HEK293 (cell line): ENCODE data around the gene ADM.

Experiments used
- CTCF ChIA-PET: fragments of 350-600 bp; formaldehyde crosslinking; extraction: SDS; loops from one replicate; lab custom pipeline; 2021; ENCODE audit warnings: antibody characterized with exemption; lab: Yijun Ruan, JAX
- POLR2A ChIA-PET: fragments of 300-600 bp; formaldehyde crosslinking; extraction: SDS; loops from one replicate; lab custom pipeline; 2020; ENCODE audit warnings: antibody characterized with exemption, inconsistent platforms; lab: Yijun Ruan, JAX
- H3K27ac ChIP-seq: fragments of 200-500 bp; sonication (Bioruptor generic); 2 replicates; pipeline ENCODE4 v1.5.1; 2014; ENCODE audit warnings: low read depth, low read length, control low read depth, inconsistent platforms; ENCODE audit errors: extremely low read depth
- H3K36me3 ChIP-seq, 2 experiments: fragments of 200-500 bp in 1 of 2; sonication (Bioruptor generic) in 1 of 2; 1 replicate in 1 of 2; 2 replicates in 1 of 2; pipeline ENCODE4 v1.5.1; 2014 to 2017; ENCODE audit warnings: inconsistent platforms in 2 of 2, low read length in 2 of 2; ENCODE audit not compliant: control insufficient read depth in 2 of 2, insufficient read depth in 1 of 2
- H3K4me1 ChIP-seq: fragments of 200-500 bp; sonication (Bioruptor generic); 2 replicates; pipeline ENCODE4 v1.5.1; 2014; ENCODE audit warnings: mild to moderate bottlenecking, low read length, inconsistent platforms; ENCODE audit not compliant: control insufficient read depth, insufficient read depth
- H3K4me3 ChIP-seq: 2 replicates; pipeline ENCODE4 v1.5.1; 2011; ENCODE audit warnings: low read depth, mild to moderate bottlenecking, control low read depth, low read length, moderate library complexity
- H3K9me3 ChIP-seq: fragments of 200-500 bp; sonication (Bioruptor generic); 2 replicates; pipeline ENCODE4 v1.5.1; 2014; ENCODE audit warnings: low read depth, low read length, inconsistent platforms; ENCODE audit not compliant: control insufficient read depth, insufficient read depth
- IKZF3 ChIP-seq: fragments of 450-650 bp; IDR thresholded peaks from 2 replicates; pipeline ENCODE4 v1.5.0; 2018; ENCODE audit warnings: missing biosample characterization, mild to moderate bottlenecking, missing genetic modification characterization, moderate library complexity
- TCF7L2 ChIP-seq: IDR thresholded peaks from 2 replicates; pipeline ENCODE4 v1.6.1; 2011; ENCODE audit warnings: low read depth, mild to moderate bottlenecking, inconsistent platforms, low read length, moderate library complexity, borderline replicate concordance
- ZBTB21 ChIP-seq: fragments of 450-650 bp; formaldehyde crosslinking; IDR thresholded peaks from 2 replicates; pipeline ENCODE4 v1.5.1; 2017; ENCODE audit warnings: missing biosample characterization, missing genetic modification characterization
- ZBTB6 ChIP-seq: fragments of 450-650 bp; formaldehyde crosslinking; IDR thresholded peaks from 2 replicates; pipeline ENCODE4 v1.5.1; 2017; ENCODE audit warnings: missing biosample characterization, missing genetic modification characterization
- ZFP41 ChIP-seq: fragments of 450-650 bp; formaldehyde crosslinking; IDR thresholded peaks from 2 replicates; pipeline ENCODE4 v1.5.1; 2016; ENCODE audit warnings: missing biosample characterization, missing genetic modification characterization, borderline replicate concordance
- ZNF112 ChIP-seq: fragments of 450-650 bp; formaldehyde crosslinking; IDR thresholded peaks from 2 replicates; pipeline ENCODE4 v1.5.0; 2017; ENCODE audit warnings: missing biosample characterization, missing genetic modification characterization
- ZNF146 ChIP-seq: fragments of 450-650 bp; formaldehyde crosslinking; IDR thresholded peaks from 2 replicates; pipeline ENCODE4 v1.5.1; 2016; ENCODE audit warnings: missing biosample characterization, missing genetic modification characterization
- ZNF174 ChIP-seq: fragments of 450-650 bp; formaldehyde crosslinking; IDR thresholded peaks from 2 replicates; pipeline ENCODE4 v1.5.0; 2017; ENCODE audit warnings: missing biosample characterization, mild to moderate bottlenecking, missing genetic modification characterization
- ZNF335 ChIP-seq: fragments of 450-650 bp; formaldehyde crosslinking; conservative IDR thresholded peaks from 2 replicates; pipeline ENCODE4 v1.5.1; 2016; ENCODE audit warnings: missing biosample characterization, missing genetic modification characterization
- ZNF354C ChIP-seq: fragments of 450-650 bp; formaldehyde crosslinking; IDR thresholded peaks from 2 replicates; pipeline ENCODE4 v1.5.1; 2016; ENCODE audit warnings: missing biosample characterization, missing genetic modification characterization, low read depth, borderline replicate concordance
- ZNF366 ChIP-seq: fragments of 450-650 bp; formaldehyde crosslinking; conservative IDR thresholded peaks from 2 replicates; pipeline ENCODE4 v1.5.1; 2016; ENCODE audit warnings: missing biosample characterization, missing genetic modification characterization
- ZNF398 ChIP-seq: fragments of 450-650 bp; formaldehyde crosslinking; IDR thresholded peaks from 2 replicates; pipeline ENCODE4 v1.5.1; 2017; ENCODE audit warnings: missing biosample characterization, missing genetic modification characterization
- ZNF433 ChIP-seq: fragments of 450-650 bp; formaldehyde crosslinking; IDR thresholded peaks from 2 replicates; pipeline ENCODE4 v1.5.1; 2016; ENCODE audit warnings: missing biosample characterization, missing genetic modification characterization, low read depth
- ZNF610 ChIP-seq: fragments of 450-650 bp; formaldehyde crosslinking; IDR thresholded peaks from 2 replicates; pipeline ENCODE4 v1.5.1; 2016; ENCODE audit warnings: missing biosample characterization, missing genetic modification characterization, borderline replicate concordance
- ZNF658 ChIP-seq: fragments of 450-650 bp; formaldehyde crosslinking; IDR thresholded peaks from 2 replicates; pipeline ENCODE4; 2016; ENCODE audit warnings: missing biosample characterization, missing genetic modification characterization
- ZNF664 ChIP-seq: fragments of 450-650 bp; formaldehyde crosslinking; IDR thresholded peaks from 2 replicates; pipeline ENCODE4 v1.5.1; 2016; ENCODE audit warnings: missing biosample characterization, missing genetic modification characterization
- ZNF777 ChIP-seq: fragments of 450-650 bp; formaldehyde crosslinking; IDR thresholded peaks from 2 replicates; pipeline ENCODE4 v1.5.1; 2017; ENCODE audit warnings: missing biosample characterization, missing genetic modification characterization, borderline replicate concordance
- ZNF830 ChIP-seq: fragments of 450-650 bp; IDR thresholded peaks from 2 replicates; pipeline ENCODE4 v1.5.0; 2018; ENCODE audit warnings: missing biosample characterization, missing genetic modification characterization, low read depth, mild to moderate bottlenecking, moderate library complexity
- TF ChIP-seq, protein P1 (sequence below): fragments of 450-650 bp; formaldehyde crosslinking; IDR thresholded peaks from 2 replicates; pipeline ENCODE4 v1.5.1; 2017; ENCODE audit warnings: missing biosample characterization, missing genetic modification characterization
- TF ChIP-seq, protein P2 (sequence below): fragments of 450-650 bp; formaldehyde crosslinking; IDR thresholded peaks from 2 replicates; pipeline ENCODE4 v1.5.1; 2016; ENCODE audit warnings: missing biosample characterization, missing genetic modification characterization

ADM gene

GRCh38 chr11:10350334-10350733, 45.5 kb downstream of the ADM start:
- TF ChIP-seq ZNF658 (tag by site-specific recombination): no peak
- TF ChIP-seq ZNF174 (tag by site-specific recombination): no peak
- no peak for TF ChIP-seq ZFP41 (tag by site-specific recombination)
- no peak for TF ChIP-seq ZNF433 (tag by site-specific recombination)
- TF ChIP-seq, protein P1, sequence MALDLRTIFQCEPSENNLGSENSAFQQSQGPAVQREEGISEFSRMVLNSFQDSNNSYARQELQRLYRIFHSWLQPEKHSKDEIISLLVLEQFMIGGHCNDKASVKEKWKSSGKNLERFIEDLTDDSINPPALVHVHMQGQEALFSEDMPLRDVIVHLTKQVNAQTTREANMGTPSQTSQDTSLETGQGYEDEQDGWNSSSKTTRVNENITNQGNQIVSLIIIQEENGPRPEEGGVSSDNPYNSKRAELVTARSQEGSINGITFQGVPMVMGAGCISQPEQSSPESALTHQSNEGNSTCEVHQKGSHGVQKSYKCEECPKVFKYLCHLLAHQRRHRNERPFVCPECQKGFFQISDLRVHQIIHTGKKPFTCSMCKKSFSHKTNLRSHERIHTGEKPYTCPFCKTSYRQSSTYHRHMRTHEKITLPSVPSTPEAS: no peak
- TF ChIP-seq ZNF146 (tag by site-specific recombination): no peak
- TF ChIP-seq ZNF366 (tag by site-specific recombination): no peak
- TF ChIP-seq ZBTB21 (tag by site-specific recombination): no peak
- no peaks in the 10 kb centered on the region for H3K4me1 ChIP-seq
- POLR2A ChIA-PET: interaction anchor here (2.1 kb wide), 1 partner anchor 45 kb away, joined by 8 read pairs; the partner anchor contains the start of gene ADM

GRCh38 chr11:10351435-10351764, 46.5 kb downstream of the ADM start:
- no peaks in the 10 kb centered on the region for H3K36me3 ChIP-seq
- no peak for TF ChIP-seq TCF7L2
- TF ChIP-seq ZNF610 (tag by site-specific recombination): no peak
- no peak for TF ChIP-seq ZNF398 (tag by site-specific recombination)
- TF ChIP-seq ZBTB6 (tag by site-specific recombination): no peak
- no peak for TF ChIP-seq ZNF354C
- H3K4me1 ChIP-seq: no peaks in the 10 kb centered on the region
- CTCF ChIA-PET: interaction anchor here (0.8 to 2.1 kb wide), 3 partner anchors 15 to 54 kb away, joined by 3 to 20 read pairs (median 3); no protein-coding TSS in a partner anchor
- POLR2A ChIA-PET: interaction anchor here (0.8 to 2.1 kb wide), 3 partner anchors 44 to 91 kb away, joined by 3 to 8 read pairs (median 3); partner anchors contain the start of gene ADM
- no peak overlapping the region for H3K27ac ChIP-seq
- no peaks in the 10 kb centered on the region for H3K9me3 ChIP-seq
- H3K4me3 ChIP-seq: no peak overlapping the region

More at GRCh38 chr11:10350334-10350733, 45.5 kb downstream of the ADM start:
- H3K4me3 ChIP-seq: no peak overlapping the region
- H3K27ac ChIP-seq: no peak overlapping the region
- CTCF ChIA-PET: interaction anchor here (0.6 to 1.6 kb wide), 7 partner anchors 14 to 621 kb away, joined by 3 to 4 read pairs (median 3); no protein-coding TSS in a partner anchor
- no peaks in the 10 kb centered on the region for H3K9me3 ChIP-seq
- no peaks in the 10 kb centered on the region for H3K36me3 ChIP-seq

DNA sequence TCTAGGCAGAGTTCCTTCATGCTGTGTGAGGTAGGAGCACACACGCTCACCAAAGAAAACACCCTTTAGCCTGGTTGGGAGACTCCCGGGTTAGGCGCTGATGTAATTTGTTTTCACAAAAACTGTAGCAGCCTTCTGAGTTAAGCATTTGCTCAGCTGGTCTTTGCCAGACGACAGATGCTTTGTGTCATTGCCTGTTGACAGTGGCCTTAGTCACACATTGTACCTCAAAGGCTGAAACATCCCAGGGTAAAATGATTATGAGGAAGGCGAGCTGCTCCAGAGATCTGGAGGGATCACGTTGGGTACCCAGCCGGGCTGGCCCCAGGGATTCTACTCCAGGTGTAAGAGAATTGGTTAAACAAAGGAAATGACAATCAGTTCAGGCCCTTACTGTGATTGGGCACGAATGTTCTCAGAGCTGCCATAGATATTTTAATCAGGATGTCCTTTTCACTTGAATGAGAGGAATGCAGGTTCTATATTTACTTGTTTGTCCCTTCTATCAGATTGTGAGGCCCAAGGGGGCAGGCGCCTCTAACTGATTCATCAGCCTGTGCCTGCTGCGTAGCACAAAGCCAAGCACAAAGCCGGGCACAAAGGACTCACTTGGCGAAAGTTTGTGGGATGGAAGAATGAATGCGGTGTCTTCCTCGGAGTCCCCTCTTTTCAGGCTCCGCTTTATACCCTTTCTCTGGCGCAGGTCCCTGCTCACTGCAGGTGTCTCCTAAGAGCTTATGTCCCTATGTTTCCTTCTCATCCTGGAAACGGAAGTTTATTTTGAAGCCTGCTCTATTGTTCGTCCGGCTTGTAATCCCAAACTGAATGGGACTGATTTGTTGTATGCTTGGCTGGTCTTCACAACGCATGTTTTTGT, 47.1 kb downstream of the ADM start:
- no peak overlapping the region for H3K27ac ChIP-seq
- H3K4me1 ChIP-seq: no peaks in the 10 kb centered on the region
- ChIA-PET CTCF (interaction anchor here (0.8 to 2.1 kb wide), 3 partner anchors 15 to 55 kb away, joined by 3 to 20 read pairs (median 3); no protein-coding TSS in a partner anchor), POLR2A (interaction anchor here (0.5 to 2.1 kb wide), 5 partner anchors 44 to 179 kb away, joined by 3 to 8 read pairs (median 3); partner anchors contain the start of gene ADM)
- H3K4me3 ChIP-seq: no peak overlapping the region
- H3K36me3 ChIP-seq: no peaks in the 10 kb centered on the region
- no peaks in the 10 kb centered on the region for H3K9me3 ChIP-seq
- TF ChIP-seq ZNF830 (tag by site-specific recombination) (no peak), ZNF664 (tag by site-specific recombination) (no peak), ZNF112 (tag by site-specific recombination) (no peak), ZNF777 (tag by site-specific recombination) (no peak), IKZF3 (tag by site-specific recombination) (peak; percentile 95), ZNF335 (tag by site-specific recombination) (peak; percentile 27; the same call in 1 of the 2 replicates)
- TF ChIP-seq, protein P1: peak; percentile 44
- TF ChIP-seq, protein P2, sequence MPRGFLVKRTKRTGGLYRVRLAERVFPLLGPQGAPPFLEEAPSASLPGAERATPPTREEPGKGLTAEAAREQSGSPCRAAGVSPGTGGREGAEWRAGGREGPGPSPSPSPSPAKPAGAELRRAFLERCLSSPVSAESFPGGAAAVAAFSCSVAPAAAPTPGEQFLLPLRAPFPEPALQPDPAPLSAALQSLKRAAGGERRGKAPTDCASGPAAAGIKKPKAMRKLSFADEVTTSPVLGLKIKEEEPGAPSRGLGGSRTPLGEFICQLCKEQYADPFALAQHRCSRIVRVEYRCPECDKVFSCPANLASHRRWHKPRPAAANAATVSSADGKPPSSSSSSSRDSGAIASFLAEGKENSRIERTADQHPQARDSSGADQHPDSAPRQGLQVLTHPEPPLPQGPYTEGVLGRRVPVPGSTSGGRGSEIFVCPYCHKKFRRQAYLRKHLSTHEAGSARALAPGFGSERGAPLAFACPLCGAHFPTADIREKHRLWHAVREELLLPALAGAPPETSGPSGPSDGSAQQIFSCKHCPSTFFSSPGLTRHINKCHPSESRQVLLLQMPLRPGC (tag by site-specific recombination): peak; percentile 20; the same call in 1 of the 2 replicates
